SW 1271 (cell line): ENCODE data around the gene PDE2A.

Source experiments
- DNase-seq, 2 experiments: peaks; one replicate each; lab custom pipeline; 2025; lab: John Stamatoyannopoulos, UW

The PDE2A gene

DNA sequence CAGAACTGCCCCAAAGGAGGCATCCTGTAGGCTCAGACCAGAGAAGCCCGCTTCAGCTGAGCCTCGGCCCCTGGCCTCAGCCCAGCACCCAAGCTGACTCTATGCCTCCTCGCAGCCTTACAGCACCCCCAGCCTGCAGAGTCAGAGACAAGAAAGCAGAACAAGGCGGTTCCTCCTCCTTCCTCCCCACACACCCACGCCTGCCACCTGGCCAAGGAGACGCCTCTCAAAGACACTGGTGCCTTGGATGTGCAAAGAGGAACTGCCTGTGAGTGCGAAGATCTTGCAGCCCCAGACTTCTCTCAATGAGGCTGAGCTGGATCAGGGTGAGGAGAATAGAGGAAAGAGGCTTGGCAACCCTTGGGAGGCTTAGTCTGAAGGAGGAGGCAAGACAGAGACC lies 60.2 kb downstream of the PDE2A start:
- DNase-seq: no peak

DNA sequence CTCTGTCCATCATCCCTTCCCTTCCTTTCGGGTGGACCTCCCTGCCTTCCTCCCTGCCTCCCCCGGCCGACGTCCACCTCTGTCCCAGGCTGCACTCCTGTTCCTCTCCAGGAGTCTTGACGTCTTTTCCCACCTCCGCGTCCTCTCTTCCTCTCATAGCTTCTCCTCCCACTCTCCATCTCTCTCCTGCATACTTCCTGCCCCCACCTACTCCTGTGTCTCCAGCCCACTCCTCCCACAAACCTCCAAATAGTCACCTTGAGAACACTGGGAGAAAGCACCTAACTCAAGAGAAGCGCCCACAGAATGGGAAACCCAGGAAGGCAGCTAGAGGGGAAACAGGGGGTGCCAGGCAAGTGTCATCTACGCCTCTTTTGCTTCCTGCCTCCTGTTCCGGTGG lies 60.8 kb downstream of the PDE2A start:
- no peak for DNase-seq

DNA sequence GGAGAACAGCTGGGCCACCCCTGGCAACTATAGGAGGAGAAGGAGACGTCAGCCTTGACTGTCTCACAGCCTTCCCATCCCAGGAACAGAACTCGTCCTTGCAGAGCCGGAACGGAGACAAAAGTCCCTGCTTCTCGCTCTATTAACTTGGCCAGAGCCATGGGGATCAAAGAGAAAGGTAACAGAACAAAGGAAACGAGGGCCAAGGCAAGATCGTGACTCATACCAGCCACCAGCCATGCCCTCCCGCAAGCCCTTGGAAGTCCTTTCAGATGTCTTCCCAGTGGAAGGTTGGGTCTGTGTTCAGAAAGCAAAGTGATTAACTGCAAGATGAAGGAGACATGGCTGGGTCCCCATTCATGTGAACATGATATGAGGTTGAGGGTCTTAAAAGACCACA lies 64.7 kb downstream of the PDE2A start:
- no peak for DNase-seq

DNA sequence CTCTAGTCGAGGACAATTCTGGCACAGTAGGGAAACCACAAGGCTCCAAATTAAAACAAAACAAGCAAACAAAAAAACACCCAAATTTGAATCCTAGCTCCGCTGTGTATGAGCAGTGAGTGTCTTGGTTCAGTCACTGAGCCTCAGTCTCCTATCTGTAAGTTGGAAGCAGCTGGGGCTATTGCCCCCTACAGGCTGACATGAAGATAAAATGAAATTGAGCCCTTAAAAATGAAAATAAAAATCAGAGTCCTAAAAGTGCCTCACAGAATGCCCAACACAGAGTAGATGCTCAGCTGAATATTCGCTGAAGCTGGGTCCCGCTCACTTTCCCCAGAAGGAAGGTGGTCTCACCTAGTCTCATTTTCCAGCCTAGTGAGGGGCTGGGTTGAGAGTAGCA lies 65.2 kb downstream of the PDE2A start:
- DNase-seq: no peak

DNA sequence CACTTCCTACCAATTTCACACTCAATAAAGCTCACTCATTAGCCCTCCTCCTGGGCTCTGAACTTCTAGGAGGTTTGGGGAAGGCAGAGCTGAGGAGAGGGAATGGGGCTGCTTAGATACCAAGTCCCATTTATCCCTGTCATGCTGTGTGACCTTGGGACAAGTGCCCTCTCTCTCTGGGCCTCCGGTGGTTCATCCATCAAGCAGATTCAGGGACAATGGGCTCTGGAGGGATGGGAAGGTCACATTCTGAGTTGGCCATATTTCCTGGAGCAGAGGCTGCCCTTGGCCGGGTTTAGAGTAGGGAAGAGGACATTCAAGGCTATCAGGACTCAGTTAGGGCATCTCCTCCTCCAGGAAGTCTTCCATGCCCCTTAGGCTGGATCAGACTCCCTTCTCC lies 66.7 kb downstream of the PDE2A start:
- DNase-seq: no peak

DNA sequence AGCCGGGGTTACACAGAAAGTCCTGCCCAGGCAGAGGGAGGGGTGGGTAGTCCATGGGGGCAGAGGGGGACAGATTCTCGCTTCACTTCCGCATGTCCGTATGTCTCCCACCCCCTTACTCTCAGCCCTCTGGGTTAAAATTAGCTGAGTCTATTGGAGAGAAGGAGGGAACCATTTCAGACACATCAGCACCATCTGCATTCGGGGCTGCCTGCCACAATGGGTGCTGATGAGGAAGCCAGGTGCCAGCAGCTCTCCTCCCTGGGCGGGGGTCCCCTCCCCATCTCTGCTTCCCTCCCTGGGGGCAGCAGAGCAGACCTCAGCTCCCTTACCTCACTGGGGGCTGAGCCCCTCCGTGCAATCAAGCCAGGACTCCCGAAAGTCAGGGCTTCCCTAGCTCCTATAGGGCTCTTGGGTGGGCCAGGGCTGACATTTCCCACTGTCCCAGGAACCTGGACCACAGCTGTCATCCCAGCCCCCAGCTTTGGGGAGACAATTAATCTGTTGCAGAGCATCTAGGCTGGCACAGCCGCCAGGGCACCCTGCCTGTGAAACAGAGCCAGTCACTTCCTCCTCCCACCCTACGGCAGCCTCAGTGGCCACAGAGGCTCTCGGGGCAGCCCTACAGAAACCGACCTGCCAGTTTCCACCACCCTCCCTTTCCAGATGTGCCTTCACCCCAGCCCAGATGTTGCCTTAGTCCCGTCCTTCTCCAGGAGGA lies 67.3 kb downstream of the PDE2A start:
- DNase-seq: no peak

DNA sequence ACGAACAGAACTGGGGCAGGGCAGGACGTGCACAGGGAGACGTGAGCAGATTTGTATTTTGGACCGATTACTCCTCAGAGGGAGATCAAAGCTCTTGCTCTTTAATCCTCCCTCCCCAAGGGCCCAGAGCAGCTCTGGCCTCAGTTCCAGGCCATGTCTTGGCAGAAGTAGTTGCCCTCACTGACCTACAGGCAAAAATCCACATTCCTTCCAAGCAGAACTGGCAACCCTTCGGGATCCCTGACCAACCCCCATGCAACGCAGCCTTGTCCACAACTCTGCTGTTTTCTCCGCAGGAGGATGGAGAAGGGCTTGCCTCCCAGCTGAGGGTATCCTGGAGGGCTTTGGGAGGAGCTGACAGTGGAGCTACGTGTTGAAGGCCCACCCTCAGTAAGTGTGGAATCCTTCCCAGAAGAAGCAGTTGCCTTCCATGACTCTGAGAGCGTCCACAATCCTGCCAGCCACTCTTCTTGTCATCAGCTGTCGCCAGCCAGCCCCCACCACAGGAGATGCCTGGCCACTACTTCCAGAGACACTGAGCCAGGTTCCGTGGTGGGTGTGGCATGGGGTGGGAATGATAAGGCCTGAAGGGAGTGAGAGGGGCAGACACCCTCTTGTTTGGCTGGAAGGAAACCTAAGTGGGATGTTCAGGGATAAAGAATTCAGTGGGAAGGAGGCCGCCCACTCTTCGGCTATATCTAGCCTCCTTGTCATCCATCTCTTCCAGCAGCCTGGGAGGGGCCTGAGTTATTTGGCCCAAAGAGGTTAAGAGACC lies 68.1 kb downstream of the PDE2A start:
- no peak for DNase-seq

DNA sequence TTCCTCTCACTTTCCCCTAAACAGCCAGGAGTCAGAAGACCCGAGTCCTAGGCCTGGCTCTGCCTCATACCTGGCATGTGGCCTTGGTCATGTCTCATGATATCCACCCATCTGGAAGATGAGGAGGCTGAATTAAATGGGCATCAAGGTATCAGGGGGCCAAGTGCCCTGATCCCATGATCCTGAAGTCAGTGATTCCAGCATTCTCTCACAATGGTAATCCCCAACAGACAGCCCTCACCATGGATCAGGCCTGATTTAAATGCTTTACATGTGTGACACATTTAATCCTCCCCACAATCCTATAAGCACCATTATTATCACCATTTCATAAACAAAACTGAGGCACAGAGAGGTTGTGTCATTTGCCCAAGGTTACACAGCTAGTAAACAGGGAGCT lies 70.0 kb downstream of the PDE2A start:
- DNase-seq: no peak

DNA sequence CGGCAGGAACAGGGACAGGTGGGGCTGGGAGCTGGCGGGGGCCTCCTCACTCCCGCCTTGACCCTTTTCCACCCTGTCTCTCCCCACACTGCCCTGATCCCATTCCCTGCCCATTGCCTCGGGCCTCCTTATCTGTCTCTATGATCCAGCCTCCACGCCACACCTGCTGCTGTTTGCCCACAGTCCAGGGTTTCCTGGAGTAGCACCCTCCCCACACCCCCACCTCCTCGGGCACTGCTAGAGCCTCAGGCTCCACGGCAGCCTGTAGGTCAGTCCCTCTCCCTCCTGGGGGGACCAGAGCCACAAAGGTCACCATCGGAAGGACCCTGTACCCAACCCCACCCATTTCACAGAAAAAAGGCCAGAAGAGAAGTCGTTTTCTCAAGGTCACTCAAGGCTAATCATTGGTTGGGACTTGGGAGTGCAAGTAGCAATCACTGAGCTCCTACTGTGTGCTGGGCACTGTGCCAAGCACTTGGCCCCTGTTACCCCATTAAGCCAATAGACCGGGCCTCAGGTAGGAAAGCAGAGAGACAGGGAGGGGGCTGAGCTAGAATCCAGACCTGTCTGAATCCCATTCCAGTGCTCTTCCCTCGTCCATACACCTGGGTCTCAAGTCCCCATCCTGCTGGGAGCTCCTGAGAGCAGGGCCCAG lies 71.8 kb downstream of the PDE2A start:
- DNase-seq: no peak

DNA sequence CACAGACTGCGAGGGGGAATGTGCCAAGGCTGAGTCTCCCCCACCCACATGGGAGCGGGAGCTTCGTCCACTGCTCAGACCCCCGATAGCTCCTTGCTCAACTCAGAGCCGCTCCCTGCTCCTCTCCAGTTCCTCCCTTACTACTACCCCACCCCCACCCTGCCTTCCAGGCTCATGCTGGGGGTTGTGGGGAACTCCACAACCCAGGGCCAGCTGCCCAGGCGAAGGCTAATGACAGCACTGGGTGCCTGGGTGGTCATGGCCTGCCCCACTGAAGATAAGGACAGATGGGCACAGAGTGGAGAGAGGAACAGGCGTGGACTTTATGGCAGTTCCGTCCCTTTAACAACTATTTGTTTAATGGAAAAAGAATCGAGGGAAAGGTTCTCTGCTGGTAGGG lies 73.7 kb downstream of the PDE2A start:
- no peak for DNase-seq

DNA sequence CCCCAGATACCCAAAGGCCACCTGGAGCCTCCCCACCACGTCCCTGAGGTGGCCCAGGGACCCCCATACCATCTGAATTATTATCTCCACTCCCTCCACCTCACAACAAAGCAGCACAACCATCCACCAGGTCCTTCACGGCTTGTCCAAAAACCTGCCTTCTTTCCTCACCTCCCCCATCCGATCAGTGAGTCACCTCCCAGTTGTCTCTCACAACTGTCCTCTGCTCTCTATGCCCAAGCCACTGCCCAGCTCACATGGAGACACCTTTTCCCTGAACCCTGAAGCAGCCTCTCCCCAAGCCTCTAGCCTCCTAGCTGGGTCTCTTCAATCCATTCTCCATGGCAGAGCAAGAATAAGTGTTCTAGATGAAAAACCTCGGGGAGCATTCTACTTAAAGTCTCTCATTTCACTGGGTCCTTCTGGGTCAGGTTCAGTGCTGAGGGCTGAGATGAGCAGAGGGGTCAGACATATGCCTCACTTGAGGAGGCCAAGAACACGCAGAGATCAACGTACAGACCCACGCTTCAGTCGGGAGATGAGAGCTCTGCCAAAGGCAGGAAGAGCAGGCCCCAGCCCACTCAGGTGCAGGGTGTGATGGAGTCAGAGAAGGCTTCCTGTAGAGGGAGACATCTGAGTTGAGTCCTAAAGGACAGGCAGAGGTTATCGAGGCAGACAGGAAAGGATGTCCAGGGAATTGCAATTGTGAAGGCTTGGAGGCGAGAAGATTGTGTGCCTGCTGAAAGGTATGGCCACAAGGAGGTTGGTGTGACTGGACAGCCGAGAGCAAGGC lies 74.7 kb downstream of the PDE2A start:
- no peak for DNase-seq

DNA sequence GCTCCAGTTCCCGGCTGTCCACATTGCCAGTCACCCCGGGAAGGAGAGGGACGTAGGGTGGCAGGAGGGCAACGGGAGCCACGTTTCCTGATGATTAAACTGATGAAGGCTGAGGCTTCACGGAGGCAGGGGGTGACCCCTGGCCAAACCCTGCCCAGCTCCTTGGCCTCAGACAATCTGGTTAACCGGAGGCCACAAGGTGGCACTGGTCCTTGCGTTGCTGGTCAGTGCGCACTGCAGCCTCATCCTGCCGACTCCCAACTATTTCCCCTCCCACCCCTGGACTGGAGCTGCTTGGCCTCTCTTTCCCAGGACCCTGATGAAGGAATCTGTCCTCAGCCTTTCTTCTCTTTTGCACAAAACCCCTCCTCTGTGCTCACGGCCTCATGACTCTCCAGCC lies 75.3 kb downstream of the PDE2A start:
- peak in 1 of 2 experiments; percentile 25 for DNase-seq

DNA sequence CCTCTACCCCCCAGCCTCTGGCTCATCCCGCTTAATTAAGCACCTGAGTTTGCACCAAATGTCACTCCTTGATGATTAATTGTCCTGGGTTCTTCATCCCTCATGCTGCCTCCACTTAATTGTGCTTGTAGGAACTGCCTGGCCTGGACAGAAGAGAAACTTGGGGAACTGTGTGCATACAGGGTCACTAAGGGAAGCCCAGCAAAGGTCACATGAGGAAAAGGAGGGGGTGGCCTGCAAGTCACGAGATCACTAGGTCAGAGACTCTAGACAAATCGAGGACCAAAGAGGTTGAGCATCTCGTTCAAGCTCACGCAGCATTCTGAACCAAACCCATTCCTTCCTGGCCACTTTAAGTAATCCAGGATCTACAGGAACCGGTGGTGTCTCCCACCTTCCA lies 75.8 kb downstream of the PDE2A start:
- DNase-seq: no peak

DNA sequence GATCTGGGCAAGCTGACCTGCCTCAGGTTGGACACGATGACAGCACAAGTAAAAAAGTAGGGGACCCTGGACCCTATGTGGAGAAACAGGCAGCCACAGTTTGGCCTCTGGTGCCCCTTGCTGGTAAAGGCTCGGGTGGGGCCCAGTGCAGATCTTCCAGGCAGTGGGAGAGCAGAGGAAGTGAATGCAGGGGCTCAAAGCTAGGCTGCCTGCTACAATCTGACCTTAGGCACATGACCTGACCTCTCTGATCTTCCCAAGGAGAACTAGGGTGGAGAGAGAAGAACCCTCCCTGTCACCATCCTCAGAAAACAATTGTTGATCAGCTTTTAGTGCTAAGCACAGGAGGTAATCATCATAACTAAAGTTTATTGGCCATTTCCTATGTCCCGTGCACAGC lies 76.5 kb downstream of the PDE2A start:
- DNase-seq: no peak

DNA sequence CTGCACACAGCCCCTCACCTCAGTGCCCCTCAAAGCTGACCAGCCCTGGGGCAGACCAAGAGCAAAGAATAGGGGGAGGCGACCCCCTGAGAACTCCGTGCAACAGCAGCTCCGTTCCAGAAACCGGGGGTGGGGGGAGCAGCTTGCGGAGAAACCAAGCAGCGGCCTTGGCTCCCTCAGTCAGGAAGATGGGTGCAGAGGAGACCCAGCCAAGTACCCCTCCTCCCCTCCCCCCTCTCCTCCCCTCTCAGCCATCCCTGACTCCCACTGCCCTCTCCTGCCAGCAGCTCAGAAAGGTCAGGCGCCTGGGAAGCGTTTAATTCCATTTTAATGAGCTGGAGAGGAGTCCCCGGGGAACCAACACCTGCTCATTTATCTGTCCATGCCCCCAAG lies 78.9 kb downstream of the PDE2A start:
- no peak for DNase-seq

DNA sequence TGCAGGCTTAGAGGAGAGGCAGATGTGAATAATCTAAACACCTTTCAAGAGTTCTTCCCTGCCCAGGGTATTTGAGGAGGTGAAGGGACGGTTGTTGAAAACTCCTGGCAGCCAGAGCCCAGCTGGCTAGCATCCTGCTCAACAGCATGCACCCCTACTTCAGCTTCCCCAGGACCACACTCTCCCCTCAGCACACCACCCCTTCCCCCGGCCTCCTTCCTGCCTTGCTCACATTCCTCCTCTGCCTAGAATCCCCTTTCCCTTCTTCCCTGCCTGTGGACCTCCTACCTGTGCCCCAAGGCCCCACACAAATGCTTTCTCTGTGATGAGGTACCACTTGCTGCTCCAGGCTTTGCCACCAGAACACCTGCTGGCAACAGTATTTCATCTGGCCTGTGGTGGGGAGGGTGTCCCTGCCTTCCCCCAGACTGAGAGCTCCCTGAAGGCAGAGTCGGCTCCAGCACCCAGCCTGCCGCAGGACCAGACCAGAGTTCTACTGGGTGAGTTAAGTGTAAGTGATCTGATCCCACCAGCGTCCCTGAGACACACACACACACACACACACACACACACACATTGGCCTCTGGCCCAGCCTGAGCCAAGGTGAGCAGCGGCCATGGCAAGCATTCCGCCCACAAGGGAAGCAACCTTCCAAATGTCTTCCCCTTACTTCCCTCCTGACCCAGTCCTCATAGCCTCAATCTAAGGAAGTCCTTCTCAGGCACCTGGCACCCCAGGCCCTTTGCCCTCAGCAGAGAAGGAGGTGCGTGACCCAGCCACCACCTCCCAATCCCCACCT lies 79.5 kb downstream of the PDE2A start:
- no peak for DNase-seq

DNA sequence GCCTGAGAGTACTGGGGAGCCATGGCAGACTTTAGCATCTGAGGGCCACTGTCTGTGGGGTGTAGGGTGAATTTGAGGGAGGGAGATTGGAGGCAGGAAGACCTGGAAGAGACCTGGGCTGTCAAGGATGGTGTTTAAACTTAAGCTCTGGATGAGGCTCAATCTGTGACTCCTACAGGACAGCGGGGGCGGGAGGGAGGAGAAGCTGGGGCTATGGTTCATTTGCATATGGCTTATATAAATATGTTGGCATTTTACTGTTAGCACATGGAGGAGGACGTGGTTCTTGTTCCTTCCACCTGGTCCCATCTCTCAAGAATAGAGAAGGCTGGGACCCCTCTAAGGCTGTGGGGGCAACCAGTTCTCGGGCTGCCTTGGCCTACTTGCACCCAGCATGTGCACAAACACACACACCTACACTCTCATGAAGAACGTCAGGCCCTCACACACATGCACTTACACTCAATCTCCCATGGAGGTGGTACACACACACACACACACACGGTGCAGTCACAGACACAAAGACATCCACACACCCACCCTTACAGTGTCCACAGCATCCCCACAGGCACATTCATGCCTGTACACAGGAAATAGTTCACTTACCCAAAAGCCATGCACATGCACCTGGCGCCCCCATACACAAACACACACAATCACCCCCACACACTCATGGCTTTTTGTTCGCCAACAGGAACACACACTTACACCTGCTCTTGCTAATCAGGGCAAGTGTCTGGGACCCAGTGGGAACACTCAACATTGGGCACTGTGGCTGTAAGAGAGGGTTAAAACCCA lies 81.3 kb downstream of the PDE2A start:
- no peak for DNase-seq

DNA sequence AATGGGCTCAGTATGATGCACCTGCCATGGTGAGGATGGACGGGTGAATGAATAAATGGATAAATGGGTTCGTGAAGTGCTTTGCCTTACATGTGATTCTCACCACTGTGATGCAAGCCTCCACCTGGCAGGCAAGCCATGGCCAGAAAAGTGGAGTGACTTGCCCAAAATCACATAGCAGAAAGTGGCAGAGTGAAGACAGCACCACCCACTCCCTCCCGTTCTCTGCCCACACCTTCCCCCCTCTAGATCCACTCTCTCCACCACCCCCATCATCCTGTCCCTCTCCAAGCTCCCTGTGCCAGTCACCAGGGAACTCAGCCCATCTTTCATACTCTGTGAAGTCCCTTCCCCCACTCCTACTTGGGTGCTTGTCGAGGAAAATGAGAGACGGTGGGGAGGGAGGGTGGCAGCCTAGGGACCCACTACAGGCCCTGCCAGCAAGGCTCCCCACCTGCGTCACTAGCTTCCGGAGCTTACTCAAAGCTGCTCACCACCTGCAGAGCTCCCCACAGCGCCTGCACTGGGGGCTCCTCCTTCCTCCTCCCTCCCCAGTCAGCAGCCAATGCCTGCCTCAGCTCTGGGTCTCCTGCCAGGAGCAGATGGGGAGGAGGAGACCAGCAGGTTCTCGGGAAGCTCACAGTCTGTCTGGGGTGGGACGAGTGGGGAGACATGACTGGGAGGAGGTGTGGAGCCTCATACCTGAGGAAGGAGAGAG lies 82.3 kb downstream of the PDE2A start:
- DNase-seq: no peak

DNA sequence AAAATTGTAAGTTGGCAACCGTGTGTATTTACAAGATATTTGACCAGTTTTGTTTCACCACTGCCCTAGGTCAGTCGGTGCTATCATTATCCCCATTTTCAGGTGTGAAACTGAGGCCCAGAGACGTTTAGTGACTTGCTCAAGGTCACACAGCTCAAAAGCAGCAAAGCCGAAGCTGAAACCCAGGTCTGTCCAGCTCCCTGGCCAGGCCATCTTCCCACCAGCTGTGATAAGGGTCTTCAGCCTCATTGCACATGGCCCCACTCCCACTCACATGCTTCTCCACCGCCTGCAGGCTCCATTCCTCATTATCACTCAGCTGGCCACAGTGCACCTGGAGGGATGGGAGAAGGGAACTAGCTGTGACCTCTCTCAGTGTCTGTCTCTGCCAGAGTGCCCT lies 83.2 kb downstream of the PDE2A start:
- no peak for DNase-seq
